Measurements from ENCODE around the gene POLR2C.

- TF ChIP-seq RAD21 (IDR thresholded peaks at IDR 0.05; ENCODE audit: insufficient read depth, low read depth, low read length) (no peak), ZZZ3 (IDR thresholded peaks at IDR 0.05; ENCODE audit: control insufficient read depth, insufficient read length, low read depth) (no peak)
These were observed 16.1 kb downstream of the POLR2C start for GRCh38 chr16:57478396-57479204.
